Epithelial cell of esophagus (primary cell): ENCODE measurements around the gene APBB2.

ENCODE experiments used
- DNase-seq: peaks from one replicate; pipeline ENCODE4 v3.0.0; 2010; ENCODE audit warnings: low read depth
- H3K4me3 ChIP-seq: 2 replicates; pipeline ENCODE4 v1.5.1; 2011; ENCODE audit warnings: mild to moderate bottlenecking, low read length, control low read depth
- TF ChIP-seq, protein P1 (sequence below): IDR thresholded peaks from 2 replicates; pipeline ENCODE4 v1.5.1; 2011; ENCODE audit warnings: low read depth, mild to moderate bottlenecking, low read length, control low read depth, inconsistent platforms; ENCODE audit not compliant: insufficient read depth; ENCODE audit errors: missing control alignments

APBB2 gene

DNA sequence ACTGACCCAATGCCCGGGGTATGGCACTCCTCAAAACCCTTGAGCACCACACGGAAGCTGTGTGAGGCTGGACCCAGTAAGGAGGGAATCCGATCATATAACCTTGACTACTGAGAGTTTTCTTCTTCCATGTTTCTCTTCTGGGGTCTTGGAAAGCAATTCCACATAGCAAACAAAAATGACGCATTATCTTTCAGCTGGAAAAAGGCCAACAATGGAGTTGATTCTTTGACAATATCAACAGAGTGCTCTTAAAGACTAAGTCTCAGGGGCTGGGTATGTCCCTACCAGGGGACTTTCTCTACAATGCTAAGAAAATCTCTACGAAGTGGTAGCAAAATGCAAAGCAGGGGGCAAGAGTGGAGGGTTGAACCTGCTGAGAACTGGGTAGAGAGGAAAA, 276.0 kb downstream of the APBB2 start:
- no peak for DNase-seq
- H3K4me3 ChIP-seq = no peak overlapping the region
- TF ChIP-seq, protein P1, sequence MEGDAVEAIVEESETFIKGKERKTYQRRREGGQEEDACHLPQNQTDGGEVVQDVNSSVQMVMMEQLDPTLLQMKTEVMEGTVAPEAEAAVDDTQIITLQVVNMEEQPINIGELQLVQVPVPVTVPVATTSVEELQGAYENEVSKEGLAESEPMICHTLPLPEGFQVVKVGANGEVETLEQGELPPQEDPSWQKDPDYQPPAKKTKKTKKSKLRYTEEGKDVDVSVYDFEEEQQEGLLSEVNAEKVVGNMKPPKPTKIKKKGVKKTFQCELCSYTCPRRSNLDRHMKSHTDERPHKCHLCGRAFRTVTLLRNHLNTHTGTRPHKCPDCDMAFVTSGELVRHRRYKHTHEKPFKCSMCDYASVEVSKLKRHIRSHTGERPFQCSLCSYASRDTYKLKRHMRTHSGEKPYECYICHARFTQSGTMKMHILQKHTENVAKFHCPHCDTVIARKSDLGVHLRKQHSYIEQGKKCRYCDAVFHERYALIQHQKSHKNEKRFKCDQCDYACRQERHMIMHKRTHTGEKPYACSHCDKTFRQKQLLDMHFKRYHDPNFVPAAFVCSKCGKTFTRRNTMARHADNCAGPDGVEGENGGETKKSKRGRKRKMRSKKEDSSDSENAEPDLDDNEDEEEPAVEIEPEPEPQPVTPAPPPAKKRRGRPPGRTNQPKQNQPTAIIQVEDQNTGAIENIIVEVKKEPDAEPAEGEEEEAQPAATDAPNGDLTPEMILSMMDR = no peak

DNA sequence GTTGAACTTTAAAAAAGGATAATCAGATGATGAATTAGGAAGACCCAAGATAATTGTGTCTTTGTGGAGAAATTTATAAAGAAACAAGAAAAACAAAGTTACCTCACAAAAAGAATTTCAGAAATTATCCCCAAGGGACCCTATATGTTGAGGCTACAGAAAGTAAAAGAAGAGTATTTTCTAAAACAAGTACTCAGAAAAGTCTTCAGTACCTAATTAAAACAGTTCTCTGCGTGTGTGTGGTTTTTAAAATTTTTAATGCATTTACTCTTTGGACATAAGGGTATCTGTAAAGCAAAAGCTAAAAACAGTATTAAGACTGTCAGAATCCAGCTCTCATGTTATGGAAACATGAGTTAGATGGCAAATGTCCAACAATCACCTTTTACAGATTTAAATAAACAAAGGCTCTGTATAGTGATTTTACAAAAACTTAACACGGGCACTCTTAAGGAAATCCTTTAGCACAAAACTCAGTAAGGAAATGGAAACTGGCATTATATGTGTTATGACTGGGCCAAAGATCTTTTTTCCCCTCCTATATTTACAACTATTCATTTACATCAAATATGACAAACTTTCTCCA, 277.1 kb downstream of the APBB2 start:
- H3K4me3 ChIP-seq = no peak overlapping the region
- DNase-seq = no peak
- TF ChIP-seq, protein P1 = no peak

- DNase-seq = no peak
- TF ChIP-seq, protein P1 = no peak
- no peak overlapping the region for H3K4me3 ChIP-seq
Observed at GRCh38 chr4:40934676-40935075, 279.7 kb downstream of the APBB2 start.

- TF ChIP-seq, protein P1 = no peak
- DNase-seq = no peak
- H3K4me3 ChIP-seq = no peak overlapping the region
Observed at GRCh38 chr4:40933272-40934053, 280.9 kb downstream of the APBB2 start.

- no peak overlapping the region for H3K4me3 ChIP-seq
- DNase-seq = no peak
- TF ChIP-seq, protein P1 = no peak
Observed at GRCh38 chr4:40931841-40932240, 282.5 kb downstream of the APBB2 start.

- no peak for DNase-seq
- H3K4me3 ChIP-seq = no peak overlapping the region
- TF ChIP-seq, protein P1 = no peak
Observed at GRCh38 chr4:40931238-40931637, 283.1 kb downstream of the APBB2 start.
